Measurements from ENCODE around the gene MTX1.

DNA sequence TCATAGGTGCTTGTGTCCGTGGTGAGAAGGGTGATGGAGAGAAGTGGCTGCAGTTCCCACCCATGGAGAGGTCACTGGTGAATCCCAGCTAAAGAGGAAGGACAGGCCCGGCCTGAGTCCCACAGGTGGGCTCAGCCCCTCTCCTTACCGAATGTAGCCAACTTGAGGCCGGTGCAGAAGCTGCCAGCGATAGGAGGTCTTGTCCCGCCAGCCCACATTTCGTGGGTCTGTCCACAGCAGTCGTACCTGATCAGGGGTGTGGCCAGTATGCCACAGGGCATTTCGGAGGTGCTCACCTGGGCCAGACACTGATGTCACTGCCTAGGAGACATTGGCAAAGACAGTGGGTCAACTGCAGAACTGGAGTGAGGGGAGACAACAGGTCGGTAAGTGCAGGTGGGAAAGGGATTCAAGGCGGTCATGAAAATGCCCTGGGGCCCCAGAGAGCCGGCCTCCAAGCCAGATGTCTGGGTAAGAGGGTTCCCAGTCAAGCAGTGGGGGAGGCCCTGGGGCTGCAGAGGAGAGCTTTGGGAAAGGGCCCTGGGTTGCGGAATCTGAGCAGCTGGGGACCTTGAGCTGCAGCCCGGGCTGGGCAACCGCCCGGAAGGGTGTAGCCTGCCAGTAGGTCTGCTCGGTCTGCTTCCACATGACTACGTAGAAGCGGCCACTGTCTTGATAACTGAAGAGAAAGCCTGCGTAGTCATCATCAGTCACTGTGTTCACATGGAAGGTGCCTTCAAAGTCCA, 11.4 kb upstream of the MTX1 start:
- TF ChIP-seq USF2 (IDR thresholded peaks at IDR 0.05) (no peak), POLR2A (IDR thresholded peaks at IDR 0.05; ENCODE audit: low read length) (no peak), CTCF (IDR thresholded peaks at IDR 0.05) (no peak)
